H1 (cell line): ENCODE data around the gene ALDH3B1. TPM values are rescaled to one million over a fixed set of nuclear protein-coding genes. Genes with fewer than 3 reads are reported as not detected.

ENCODE experiments used
- CEBPB ChIP-seq: IDR thresholded peaks from 2 replicates; pipeline ENCODE4 v1.6.1; 2012; ENCODE audit warnings: low read depth, low read length
- CHD7 ChIP-seq: fragments of 300-600 bp; sonication (generic); IDR thresholded peaks from 2 replicates; pipeline ENCODE4 v1.7.1; 2012; ENCODE audit warnings: low read length, moderate library complexity, mild to moderate bottlenecking, inconsistent platforms; ENCODE audit not compliant: insufficient replicate concordance
- E2F6 ChIP-seq: IDR thresholded peaks from 2 replicates; pipeline ENCODE4 v1.6.1; 2012; ENCODE audit warnings: inconsistent platforms
- EZH2 ChIP-seq: fragments of 200-600 bp; sonication (generic); IDR thresholded peaks from 2 replicates; pipeline ENCODE4 v1.7.1; 2012; ENCODE audit warnings: low read depth, mild to moderate bottlenecking, moderate library complexity, low read length, inconsistent platforms; ENCODE audit not compliant: severe bottlenecking
- NANOG ChIP-seq: IDR thresholded peaks from 2 replicates; pipeline ENCODE4 v1.6.1; 2011; ENCODE audit warnings: low read length, low read depth, mild to moderate bottlenecking, inconsistent platforms; ENCODE audit not compliant: insufficient read depth, poor library complexity, severe bottlenecking
- RNF2 ChIP-seq: fragments of 200-900, 300-1000 bp; sonication (generic); IDR thresholded peaks from 2 replicates; pipeline ENCODE4 v1.7.1; 2016; ENCODE audit warnings: borderline replicate concordance, low read depth, mild to moderate bottlenecking, antibody characterized with exemption, low read length; ENCODE audit not compliant: poor library complexity, severe bottlenecking; ENCODE audit errors: missing control alignments
- TAF7 ChIP-seq: optimal IDR thresholded peaks from 2 replicates; pipeline ENCODE3; 2011; ENCODE audit warnings: low read depth, mild to moderate bottlenecking, inconsistent platforms, low read length, moderate library complexity, borderline replicate concordance
- polyA plus RNA-seq, 7 experiments: library from polyadenylated mRNA; depleted of rRNA in 3 of 7; stranded (reverse) in 5 of 7; unstranded in 2 of 7; fragments of >200 nt in 5 of 7; fragments of 200-250 nt in 2 of 7; gene quantifications; 1 replicate in 5 of 7; 2 replicates in 1 of 7; 4 replicates in 1 of 7; pipeline versions ENCODE4 v1.2.1 to v1.2.3, GENCODE V29; 2011 to 2013; ENCODE audit warnings: missing spikeins in 2 of 7, mixed read lengths in 2 of 7
- total RNA-seq: library from RNA; stranded (reverse); fragmentation: NEBNext Ultra II Directional; extraction: Animal tissue kit (Norgen Biotek cat#: 25700); gene quantifications from 2 replicates; pipeline ENCODE4 v1.2.1, GENCODE V29; 2021

The ALDH3B1 gene
- total and polyA plus RNA-seq, 2 of the 8 experiments (the other 6 are each of a cell fraction or from before 2014, with no cell fraction given) = 0.32 to 0.47 TPM

- TF ChIP-seq CHD7 = no peak
- no peak for TF ChIP-seq RNF2
- TF ChIP-seq E2F6 = peak; percentile 68
- TF ChIP-seq EZH2 = no peak
- TF ChIP-seq TAF7 = no peak
- no peak for TF ChIP-seq NANOG
- no peak for TF ChIP-seq CEBPB
Observed at GRCh38 chr11:68010090-68011041, at the start of gene ALDH3B1 (continued).
